Caco-2 (cell line): ENCODE results near the gene MDFIC. TPM values are rescaled to one million over a fixed set of nuclear protein-coding genes. Genes with fewer than 3 reads are reported as not detected.

Source experiments
- BruUV-seq: library from RNA; stranded (reverse); fragments of 400-500 nt; replicated peaks from 2 replicates; lab custom pipeline; 2021; lab: Mats Ljungman, UMichigan
- CTCF ChIA-PET: fragments of 300-600 bp; sonication (Branson Sonifier 250); formaldehyde crosslinking; loops from one replicate; lab custom pipeline; 2022; ENCODE audit warnings: antibody characterized with exemption; lab: Charles Lee
- POLR2A ChIA-PET: fragments of 300-600 bp; sonication (Branson Sonifier 250); formaldehyde crosslinking; loops from one replicate; lab custom pipeline; 2022; ENCODE audit warnings: antibody characterized with exemption; lab: Charles Lee
- DNase-seq, 2 experiments: peaks; one replicate each; pipeline versions ENCODE4 v3.0.0 to v3.0.0-alpha.2; 2020 to 2022
- H3K27me3 ChIP-seq: replicated peaks from 2 replicates; pipeline ENCODE4 v1.6.0; 2011; ENCODE audit warnings: low read length; ENCODE audit not compliant: control insufficient read depth, insufficient read depth
- H3K36me3 ChIP-seq: 2 replicates; pipeline ENCODE4 v1.5.1; 2011; ENCODE audit warnings: low read length; ENCODE audit not compliant: control insufficient read depth, insufficient read depth
- H3K4me1 ChIP-seq: fragments of 250-450 bp; sonication (Bioruptor Pico); 2 replicates; pipeline ENCODE4 v1.5.1; 2020; ENCODE audit warnings: mild to moderate bottlenecking
- H3K4me3 ChIP-seq: 2 replicates; pipeline ENCODE4 v1.5.1; 2011; ENCODE audit warnings: low read depth, mild to moderate bottlenecking, control low read depth, low read length
- H3K9me3 ChIP-seq: fragments of 250-450 bp; sonication (Bioruptor Pico); 2 replicates; pipeline ENCODE4 v1.5.1; 2020; ENCODE audit warnings: mild to moderate bottlenecking, moderate library complexity
- H3K27ac Mint-ChIP-seq: one replicate; pipeline ENCODE4 v1.8.0; 2022; ENCODE audit warnings: mixed read lengths; ENCODE audit not compliant: unreplicated experiment
- H3K27me3 Mint-ChIP-seq: one replicate; pipeline ENCODE4 v1.8.0; 2022; ENCODE audit warnings: mixed read lengths; ENCODE audit not compliant: insufficient read depth, unreplicated experiment
- H3K36me3 Mint-ChIP-seq: one replicate; pipeline ENCODE4 v1.8.0; 2022; ENCODE audit warnings: mild to moderate bottlenecking, mixed read lengths; ENCODE audit not compliant: insufficient read depth, unreplicated experiment
- H3K4me1 Mint-ChIP-seq: one replicate; pipeline ENCODE4 v1.8.0; 2022; ENCODE audit warnings: low read depth, mixed read lengths; ENCODE audit not compliant: unreplicated experiment
- H3K4me3 Mint-ChIP-seq: one replicate; pipeline ENCODE4 v1.8.0; 2022; ENCODE audit warnings: mild to moderate bottlenecking, moderate library complexity, mixed read lengths; ENCODE audit not compliant: unreplicated experiment
- H3K9me3 Mint-ChIP-seq: one replicate; pipeline ENCODE4 v1.8.0; 2022; ENCODE audit warnings: mixed read lengths; ENCODE audit not compliant: unreplicated experiment
- CTCF ChIP-seq, 2 experiments: fragments of 200-600 bp in 1 of 2; IDR thresholded peaks; 1 replicate in 1 of 2; 2 replicates in 1 of 2; pipeline versions ENCODE4 v1.5.1 to v1.8.0; 2011 to 2022; ENCODE audit warnings: antibody characterized with exemption in 1 of 2, control low read depth in 1 of 2, inconsistent platforms in 1 of 2, low read depth in 1 of 2, low read length in 1 of 2, mild to moderate bottlenecking in 1 of 2, moderate library complexity in 1 of 2; ENCODE audit not compliant: insufficient read depth in 1 of 2, severe bottlenecking in 1 of 2, unreplicated experiment in 1 of 2
- intact Hi-C: fragments of 100-400 bp; cut with micrococcal nuclease; formaldehyde crosslinking; loops from one replicate; pipeline ENCODE4 v1.10.0; 2022; ENCODE audit not compliant: unreplicated experiment
- total RNA-seq: library from RNA; stranded (reverse); gene quantifications from 2 replicates; pipeline ENCODE4 v1.2.3, GENCODE V29; 2022

Gene MDFIC
- total RNA-seq, 1 experiment from 2014 or later, result 2.7 TPM

GRCh38 chr7:115010441-115010820, 88.5 kb downstream of the MDFIC start:
- TF ChIP-seq CTCF (IDR thresholded peaks at IDR 0.05; ENCODE audit: insufficient read depth in 1 of 2, low read depth in 1 of 2, low read length in 1 of 2, severe bottlenecking in 1 of 2, unreplicated experiment in 1 of 2), result no peak
- POLR2A ChIA-PET, result no interaction called here
- H3K4me1 ChIP-seq, result 0 out of 2 replicates have a peak, but pooled peaks cover 4% of the 10 kb centered on the region
- BruUV-seq, result no TSS peak
- no peaks in the 10 kb centered on the region for H3K9me3 Mint-ChIP-seq
- H3K4me3 ChIP-seq, result no peak overlapping the region
- no peak overlapping the region for H3K4me3 Mint-ChIP-seq
- H3K36me3 Mint-ChIP-seq, result no peaks in the 10 kb centered on the region
- H3K4me1 Mint-ChIP-seq, result peaks cover 8% of the 10 kb centered on the region
- no peak for DNase-seq
- no peaks in the 10 kb centered on the region for H3K9me3 ChIP-seq
- H3K27me3 ChIP-seq, result no peaks in the 10 kb centered on the region
- H3K27ac Mint-ChIP-seq, result no peak overlapping the region
- no peaks in the 10 kb centered on the region for H3K27me3 Mint-ChIP-seq
- H3K36me3 ChIP-seq, result no peaks in the 10 kb centered on the region
- CTCF ChIA-PET, result no interaction called here
- intact Hi-C loops, result no loop called here

GRCh38 chr7:115013886-115014285, 92.0 kb downstream of the MDFIC start:
- Mint-ChIP-seq H3K27ac (no peak overlapping the region), H3K27me3 (no peaks in the 10 kb centered on the region), H3K9me3 (no peaks in the 10 kb centered on the region), H3K4me3 (no peak overlapping the region), H3K36me3 (no peaks in the 10 kb centered on the region), H3K4me1 (no peaks in the 10 kb centered on the region)
- Histone ChIP-seq H3K36me3 (no peaks in the 10 kb centered on the region), H3K4me3 (no peak overlapping the region), H3K27me3 (no peaks in the 10 kb centered on the region), H3K4me1 (no peaks in the 10 kb centered on the region), H3K9me3 (no peaks in the 10 kb centered on the region)
- CTCF ChIA-PET, result no interaction called here
- BruUV-seq, result no TSS peak
- TF ChIP-seq CTCF (IDR thresholded peaks at IDR 0.05; ENCODE audit: insufficient read depth in 1 of 2, low read depth in 1 of 2, low read length in 1 of 2, severe bottlenecking in 1 of 2, unreplicated experiment in 1 of 2), result no peak
- POLR2A ChIA-PET, result no interaction called here
- intact Hi-C loops, result no loop called here
- DNase-seq, result no peak

- Histone ChIP-seq H3K36me3 (no peaks in the 10 kb centered on the region), H3K4me3 (no peak overlapping the region), H3K27me3 (no peaks in the 10 kb centered on the region), H3K4me1 (no peaks in the 10 kb centered on the region), H3K9me3 (no peaks in the 10 kb centered on the region)
- intact Hi-C loops, result no loop called here
- BruUV-seq, result no TSS peak
- Mint-ChIP-seq H3K36me3 (no peaks in the 10 kb centered on the region), H3K27ac (no peak overlapping the region), H3K27me3 (no peaks in the 10 kb centered on the region), H3K9me3 (no peaks in the 10 kb centered on the region), H3K4me3 (no peak overlapping the region), H3K4me1 (no peaks in the 10 kb centered on the region)
- no peak for TF ChIP-seq CTCF (IDR thresholded peaks at IDR 0.05; ENCODE audit: insufficient read depth in 1 of 2, low read depth in 1 of 2, low read length in 1 of 2, severe bottlenecking in 1 of 2, unreplicated experiment in 1 of 2)
- no peak for DNase-seq
- POLR2A ChIA-PET, result no interaction called here
- CTCF ChIA-PET, result no interaction called here
These were observed 92.9 kb downstream of the MDFIC start for GRCh38 chr7:115014794-115015193.
